Muscle layer of duodenum (tissue), 2 donors: ENCODE results near the gene CRCP.
"Not testable (repeated sequence)": the region's sequence is repeated elsewhere in the genome, so short reads cannot be mapped to it uniquely, and the experiment has no call there.

Source experiments
- H3K27ac ChIP-seq: one replicate; pipeline ENCODE4 v1.7.0; 2013; ENCODE audit warnings: mild to moderate bottlenecking, low read length
- H3K27me3 ChIP-seq: one replicate; pipeline ENCODE4 v1.7.0; 2013; ENCODE audit warnings: low read depth, mild to moderate bottlenecking, control low read depth, low read length
- H3K36me3 ChIP-seq, 2 donors: one replicate each; pipeline ENCODE4 v1.7.0; 2013; ENCODE audit warnings: low read length in 2 of 2, control low read depth in 1 of 2, mild to moderate bottlenecking in 1 of 2; ENCODE audit not compliant: insufficient read depth in 2 of 2, control insufficient read depth in 1 of 2
- H3K4me1 ChIP-seq, 2 donors: one replicate each; pipeline ENCODE4 v1.7.0; 2013; ENCODE audit warnings: low read length in 2 of 2, mild to moderate bottlenecking in 2 of 2, control low read depth in 1 of 2, moderate library complexity in 1 of 2; ENCODE audit not compliant: insufficient read depth in 2 of 2, control insufficient read depth in 1 of 2
- H3K4me3 ChIP-seq, 2 donors: one replicate each; pipeline ENCODE4 v1.7.0; 2013; ENCODE audit warnings: low read length in 2 of 2, low read depth in 1 of 2, mild to moderate bottlenecking in 1 of 2
- H3K9me3 ChIP-seq, 2 donors: one replicate each; pipeline ENCODE4 v1.7.0; 2013; ENCODE audit warnings: low read length in 2 of 2, control low read depth in 1 of 2, mild to moderate bottlenecking in 1 of 2; ENCODE audit not compliant: control insufficient read depth in 1 of 2
- donor health status: healthy.

CRCP gene

DNA sequence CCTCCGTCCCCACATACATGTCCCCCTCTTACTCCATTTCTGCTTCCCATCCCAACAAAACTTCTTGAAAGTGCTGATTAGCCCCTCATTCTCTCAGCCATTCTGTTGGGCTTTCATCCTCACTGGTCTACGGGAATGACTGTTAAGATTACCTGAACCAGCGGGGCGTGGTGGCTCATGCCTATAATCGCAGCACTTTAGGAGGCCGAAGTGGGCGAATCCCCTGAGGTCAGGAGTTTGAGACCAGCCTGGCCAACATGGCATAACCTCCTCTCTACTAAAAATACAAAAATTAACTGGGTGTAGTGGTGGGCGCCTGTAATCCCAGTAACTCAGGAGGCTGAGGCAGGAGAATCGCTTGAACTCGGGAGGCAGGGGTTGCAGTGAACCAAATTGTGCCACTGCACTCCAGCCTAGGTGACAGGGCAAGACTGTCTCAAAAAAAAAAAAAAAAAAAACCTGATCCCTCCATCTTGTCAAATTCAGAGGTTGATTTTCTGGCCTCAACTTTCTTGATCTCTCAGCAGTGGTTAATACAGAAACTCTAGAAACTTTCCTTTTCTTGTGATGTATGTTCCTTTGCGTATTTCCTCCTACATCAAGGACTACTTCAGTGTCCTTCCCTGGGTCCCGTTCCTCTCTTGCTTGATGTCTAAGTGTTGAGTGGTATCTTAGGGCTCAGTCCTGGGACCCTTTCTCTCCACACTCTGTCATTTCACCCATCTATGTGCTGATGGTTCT, 2.2 kb downstream of the CRCP start:
- H3K27ac ChIP-seq, H3K36me3 ChIP-seq, H3K4me3 ChIP-seq, H3K9me3 ChIP-seq, H3K27me3 ChIP-seq: not testable (repeated sequence)
- peaks cover 0 to 27% of the 10 kb centered on the region in 2 donors for H3K4me1 ChIP-seq

GRCh38 chr7:66118603-66119002, 4.0 kb downstream of the CRCP start:
- no peaks in the 10 kb centered on the region for H3K27me3 ChIP-seq
- H3K27ac ChIP-seq, result no peak overlapping the region
- H3K4me1 ChIP-seq, result peaks cover 0 to 27% of the 10 kb centered on the region in 2 donors
- peaks cover 0 to 3% of the 10 kb centered on the region in 2 donors for H3K36me3 ChIP-seq
- H3K9me3 ChIP-seq, result no peaks in the 10 kb centered on the region
- no peak overlapping the region for H3K4me3 ChIP-seq

DNA sequence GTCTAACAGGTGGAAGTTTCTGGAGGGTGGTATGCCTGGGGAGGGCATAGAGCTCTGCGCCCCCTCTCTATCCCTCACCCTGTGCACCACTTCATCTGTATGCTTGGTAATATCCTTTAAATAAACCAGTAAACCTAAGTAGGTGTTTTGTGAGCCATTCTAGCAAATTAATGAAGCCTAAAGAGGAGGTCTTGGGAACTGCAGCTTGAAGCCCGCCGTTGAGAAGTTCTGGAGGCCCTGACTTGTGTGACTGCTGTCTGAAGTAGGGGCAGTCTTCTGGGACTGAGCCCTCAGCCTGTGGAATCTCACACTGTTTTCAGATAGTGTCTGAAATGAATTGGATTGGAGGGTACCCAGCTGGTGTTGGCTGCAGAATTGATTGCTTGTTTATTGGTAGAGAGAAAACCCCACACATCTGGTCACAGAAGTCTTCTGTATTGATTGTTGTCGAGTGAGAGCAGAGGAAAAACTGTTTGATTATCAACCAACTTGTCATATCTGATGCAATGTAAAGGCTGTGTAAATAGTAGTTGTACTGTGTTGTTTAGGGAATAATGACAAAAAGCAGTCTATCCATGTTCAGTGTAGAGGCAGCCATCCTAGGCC, 4.7 kb downstream of the CRCP start:
- Histone ChIP-seq H3K9me3 (no peaks in the 10 kb centered on the region), H3K27me3 (no peaks in the 10 kb centered on the region), H3K27ac (no peak overlapping the region), H3K36me3 (peaks cover 0 to 3% of the 10 kb centered on the region in 2 donors), H3K4me1 (peaks cover 0 to 27% of the 10 kb centered on the region in 2 donors), H3K4me3 (no peak overlapping the region)

GRCh38 chr7:66123175-66123528, 8.5 kb downstream of the CRCP start:
- Histone ChIP-seq H3K4me1 (peaks cover 0 to 24% of the 10 kb centered on the region in 2 donors), H3K27me3 (no peaks in the 10 kb centered on the region), H3K27ac (no peak overlapping the region), H3K36me3 (peaks cover 0 to 3% of the 10 kb centered on the region in 2 donors), H3K9me3 (no peaks in the 10 kb centered on the region), H3K4me3 (no peak overlapping the region)

- H3K9me3 ChIP-seq, H3K27ac ChIP-seq, H3K36me3 ChIP-seq, H3K4me3 ChIP-seq, H3K27me3 ChIP-seq: not testable (repeated sequence)
- peaks cover 0 to 14% of the 10 kb centered on the region in 2 donors for H3K4me1 ChIP-seq
These were observed 9.9 kb downstream of the CRCP start for GRCh38 chr7:66124569-66124861.

- Histone ChIP-seq H3K27ac (no peak overlapping the region), H3K4me3 (no peak overlapping the region), H3K4me1 (peaks cover 0 to 14% of the 10 kb centered on the region in 2 donors), H3K36me3 (no peaks in the 10 kb centered on the region), H3K27me3 (no peaks in the 10 kb centered on the region), H3K9me3 (no peaks in the 10 kb centered on the region)
These were observed 10.5 kb downstream of the CRCP start for GRCh38 chr7:66125052-66125694.

- not testable (repeated sequence) for H3K4me3 ChIP-seq, H3K9me3 ChIP-seq, H3K27ac ChIP-seq, H3K27me3 ChIP-seq, H3K36me3 ChIP-seq
- H3K4me1 ChIP-seq, result peaks cover 0 to 14% of the 10 kb centered on the region in 2 donors
These were observed 11.2 kb downstream of the CRCP start for GRCh38 chr7:66125781-66126352.

DNA sequence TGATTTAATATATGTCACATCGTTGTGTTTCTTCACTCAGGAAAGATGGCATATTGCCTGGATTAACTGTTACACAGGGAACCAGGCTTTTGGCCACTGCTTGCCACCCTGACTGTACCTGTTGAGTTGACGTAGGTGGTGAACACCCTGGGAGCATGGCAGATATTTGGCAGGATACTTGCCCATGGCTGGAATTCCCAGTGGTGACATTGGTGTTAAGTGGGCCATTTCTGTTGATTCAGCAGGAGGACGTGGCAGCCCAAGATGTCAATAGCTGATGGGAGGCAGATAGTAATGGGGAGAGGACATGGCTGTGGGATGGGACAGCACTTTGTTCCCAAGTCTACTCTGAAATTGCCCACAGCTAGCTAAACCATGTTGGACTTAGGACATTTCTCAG, 12.5 kb downstream of the CRCP start:
- Histone ChIP-seq H3K4me1 (peaks cover 0 to 14% of the 10 kb centered on the region in 2 donors), H3K36me3 (peaks cover 4 to 12% of the 10 kb centered on the region in 2 donors)
- not testable (repeated sequence) for H3K9me3 ChIP-seq, H3K27ac ChIP-seq, H3K4me3 ChIP-seq, H3K27me3 ChIP-seq

DNA sequence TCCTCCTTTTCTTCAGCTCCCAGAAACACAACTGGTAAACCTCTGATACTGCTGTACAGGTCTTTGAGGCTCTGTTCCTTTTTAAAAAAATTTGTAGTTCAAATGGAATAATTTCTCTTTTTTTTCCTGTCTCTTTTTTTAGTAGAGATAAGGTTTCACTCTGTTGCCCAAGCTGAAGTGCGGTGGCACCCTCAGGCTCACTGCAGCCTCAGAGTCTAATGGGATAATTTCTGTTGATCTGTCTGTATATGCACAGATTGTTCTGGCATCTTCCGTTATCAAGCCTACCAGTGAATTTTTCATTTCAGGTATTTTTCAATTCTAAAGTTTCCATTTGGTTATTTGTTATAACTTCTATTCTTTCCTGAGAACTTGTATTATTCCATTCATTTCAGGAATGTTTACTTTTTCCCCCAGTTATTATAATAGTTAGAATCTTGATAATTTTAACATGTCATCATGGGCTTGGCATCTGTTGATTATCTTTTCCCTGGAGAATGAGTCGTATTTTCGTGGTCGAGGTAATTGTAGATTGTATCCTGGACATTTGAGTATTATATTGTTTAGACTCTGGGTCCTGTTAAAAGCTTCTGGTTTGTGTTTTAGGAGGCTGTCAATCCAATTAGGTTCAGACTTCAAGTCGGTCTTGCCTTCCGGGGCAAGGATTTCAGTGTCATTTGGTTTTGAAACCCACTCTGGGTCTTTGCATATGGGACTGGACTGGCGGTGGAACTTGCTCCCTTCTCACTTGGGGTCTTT, 24.5 kb downstream of the CRCP start:
- Histone ChIP-seq H3K27ac (no peak overlapping the region), H3K36me3 (peaks cover 15 to 18% of the 10 kb centered on the region in 2 donors), H3K9me3 (no peaks in the 10 kb centered on the region), H3K4me1 (peaks cover 0 to 19% of the 10 kb centered on the region in 2 donors), H3K27me3 (no peaks in the 10 kb centered on the region), H3K4me3 (no peak overlapping the region)

DNA sequence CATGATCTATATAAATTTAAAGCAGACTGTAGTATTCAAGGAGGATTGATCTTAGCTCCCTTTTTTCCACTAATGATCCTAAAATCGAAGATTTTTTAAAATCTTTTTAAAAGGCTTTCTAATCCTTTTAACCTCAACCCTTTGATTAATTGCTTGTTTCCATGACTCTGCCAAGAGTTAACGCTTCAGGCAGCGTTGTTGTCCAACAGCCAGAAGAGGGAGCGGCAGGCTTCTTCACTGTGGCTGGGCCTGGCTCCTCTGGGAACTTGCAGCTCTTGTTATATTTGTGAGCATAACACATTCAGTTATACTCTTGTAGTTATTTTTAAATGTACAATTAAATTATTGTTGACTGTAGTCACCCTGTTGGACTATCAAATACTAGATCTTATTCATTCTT, 26.3 kb downstream of the CRCP start:
- Histone ChIP-seq H3K9me3 (no peaks in the 10 kb centered on the region), H3K36me3 (peaks cover 12 to 18% of the 10 kb centered on the region in 2 donors), H3K4me1 (peaks cover 0 to 19% of the 10 kb centered on the region in 2 donors), H3K4me3 (no peak overlapping the region), H3K27me3 (no peaks in the 10 kb centered on the region), H3K27ac (no peak overlapping the region)

DNA sequence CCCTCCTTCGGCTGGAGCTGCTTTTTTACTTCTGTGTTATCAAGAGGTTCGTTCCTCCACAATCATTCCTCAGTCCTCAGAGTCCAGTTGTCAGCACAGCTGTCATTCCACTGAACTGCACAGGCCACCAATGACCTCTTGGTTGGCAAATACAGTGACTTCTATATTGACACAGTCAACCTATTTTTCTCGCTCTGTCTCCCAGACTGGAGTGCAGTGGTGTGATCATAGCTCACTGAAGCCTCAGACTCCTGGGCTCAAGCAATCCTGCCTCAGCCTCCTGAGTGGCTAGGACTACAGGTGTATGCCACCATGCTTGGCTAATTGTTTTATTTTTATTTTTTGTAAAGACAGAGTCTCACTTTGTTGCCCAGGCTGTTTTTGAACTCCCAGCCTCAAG, 27.7 kb downstream of the CRCP start:
- H3K4me1 ChIP-seq, result peaks cover 0 to 19% of the 10 kb centered on the region in 2 donors
- H3K9me3 ChIP-seq, result no peaks in the 10 kb centered on the region
- H3K27ac ChIP-seq, result no peak overlapping the region
- H3K36me3 ChIP-seq, result peaks cover 15 to 18% of the 10 kb centered on the region in 2 donors
- no peak overlapping the region for H3K4me3 ChIP-seq
- H3K27me3 ChIP-seq, result no peaks in the 10 kb centered on the region
